ENCODE results near the gene CFAP77. TPM values are rescaled to one million over a fixed set of nuclear protein-coding genes. Genes with fewer than 3 reads are reported as not detected.

Gene CFAP77
- total and polyA plus RNA-seq, 2 of the 4 experiments (the other 2 are of a cell fraction), result not detected

DNA sequence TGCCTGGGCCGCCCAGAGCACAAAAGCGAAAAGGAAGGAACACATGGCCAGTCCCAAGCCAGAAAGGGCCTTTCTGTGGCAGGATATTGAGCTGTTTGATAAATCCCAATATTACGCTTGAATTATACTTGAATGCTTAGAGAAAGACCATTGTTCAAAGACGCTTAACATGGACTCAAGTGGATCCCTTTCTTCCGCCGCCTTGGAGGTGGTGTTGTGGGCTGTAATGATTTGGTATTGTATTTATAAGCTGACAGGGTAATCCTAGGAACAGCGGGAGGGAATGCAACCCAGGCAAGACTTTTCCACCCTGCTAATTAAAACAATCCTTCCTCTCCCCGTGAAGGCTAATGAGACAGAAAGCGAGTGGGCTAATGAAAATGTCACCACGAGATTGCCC, 24.9 kb downstream of the CFAP77 start:
- Histone ChIP-seq H3K4ac (ENCODE audit: low read depth, low read length) (no peak overlapping the region), H4K8ac (ENCODE audit: low read depth in 2 of 2, low read length in 2 of 2) (no peak overlapping the region), H3K23ac (ENCODE audit: low read depth, low read length) (no peak overlapping the region), H2AFZ (replicated peaks; ENCODE audit: low read length, poor library complexity) (no peak overlapping the region), H2BK5ac (ENCODE audit: low read depth, low read length, poor library complexity, severe bottlenecking) (no peak overlapping the region), H3K27me3 (ENCODE audit: control insufficient read depth, insufficient read depth, low read length) (peaks cover 20% of the 10 kb centered on the region), H3K4me2 (ENCODE audit: low read depth, low read length) (no peak overlapping the region), H3K79me1 (ENCODE audit: low read depth in 1 of 2, low read length in 2 of 2) (no peaks in the 10 kb centered on the region), H3K27ac (ENCODE audit: insufficient read depth, low read length) (no peak overlapping the region), H3K4me3 (ENCODE audit: insufficient read depth, low read depth, low read length) (no peak overlapping the region), H3K4me1 (ENCODE audit: control insufficient read depth, insufficient read depth, low read length) (no peaks in the 10 kb centered on the region), H2AK5ac (ENCODE audit: low read depth, low read length) (no peak overlapping the region), H2AK9ac (replicated peaks; ENCODE audit: low read depth, low read length, poor library complexity) (no peak overlapping the region), H3K56ac (ENCODE audit: extremely low read depth, insufficient read depth, low read length) (no peak overlapping the region), H3K9me1 (ENCODE audit: insufficient read depth, low read length) (no peaks in the 10 kb centered on the region), H4K5ac (ENCODE audit: low read depth, low read length) (no peak overlapping the region), H3K14ac (replicated peaks; ENCODE audit: low read depth, low read length) (no peak overlapping the region), H2BK120ac (ENCODE audit: low read depth, low read length) (no peak overlapping the region), H3K9me3 (ENCODE audit: control insufficient read depth, insufficient read depth, low read length) (no peaks in the 10 kb centered on the region), H2BK15ac (ENCODE audit: low read depth, low read length) (no peak overlapping the region), H4K91ac (ENCODE audit: insufficient read depth, low read depth, low read length) (no peak overlapping the region), H3K9ac (ENCODE audit: low read depth, low read length) (no peak overlapping the region), H2BK20ac (ENCODE audit: low read depth, low read length) (no peak overlapping the region), H3K18ac (ENCODE audit: low read depth, low read length) (no peak overlapping the region), H3K36me3 (ENCODE audit: control insufficient read depth, insufficient read depth, low read length) (no peaks in the 10 kb centered on the region), H4K20me1 (ENCODE audit: insufficient read depth, low read length) (no peaks in the 10 kb centered on the region)
- ATAC-seq (ENCODE audit: low read depth) (no peak), DNase-seq (no peak)
- no peak for TF ChIP-seq RAD21 (IDR thresholded peaks at IDR 0.05; ENCODE audit: low read length)
- no peak for TF ChIP-seq BHLHE40 (IDR thresholded peaks at IDR 0.05; ENCODE audit: low read depth, low read length)
- TF ChIP-seq FOS (IDR thresholded peaks at IDR 0.05; ENCODE audit: low read depth, low read length), result no peak
- no peak for TF ChIP-seq SMC3 (IDR thresholded peaks at IDR 0.05; ENCODE audit: low read depth, low read length)
- TF ChIP-seq, protein P1, sequence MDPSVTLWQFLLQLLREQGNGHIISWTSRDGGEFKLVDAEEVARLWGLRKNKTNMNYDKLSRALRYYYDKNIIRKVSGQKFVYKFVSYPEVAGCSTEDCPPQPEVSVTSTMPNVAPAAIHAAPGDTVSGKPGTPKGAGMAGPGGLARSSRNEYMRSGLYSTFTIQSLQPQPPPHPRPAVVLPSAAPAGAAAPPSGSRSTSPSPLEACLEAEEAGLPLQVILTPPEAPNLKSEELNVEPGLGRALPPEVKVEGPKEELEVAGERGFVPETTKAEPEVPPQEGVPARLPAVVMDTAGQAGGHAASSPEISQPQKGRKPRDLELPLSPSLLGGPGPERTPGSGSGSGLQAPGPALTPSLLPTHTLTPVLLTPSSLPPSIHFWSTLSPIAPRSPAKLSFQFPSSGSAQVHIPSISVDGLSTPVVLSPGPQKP (IDR thresholded peaks at IDR 0.05; ENCODE audit: borderline replicate concordance, low read depth, low read length), result no peak
- TF ChIP-seq CHD1 (IDR thresholded peaks at IDR 0.05; ENCODE audit: low read depth, low read length), result no peak
- TF ChIP-seq MAFK (IDR thresholded peaks at IDR 0.05; ENCODE audit: low read depth, low read length), result no peak
- TF ChIP-seq, protein P2, sequence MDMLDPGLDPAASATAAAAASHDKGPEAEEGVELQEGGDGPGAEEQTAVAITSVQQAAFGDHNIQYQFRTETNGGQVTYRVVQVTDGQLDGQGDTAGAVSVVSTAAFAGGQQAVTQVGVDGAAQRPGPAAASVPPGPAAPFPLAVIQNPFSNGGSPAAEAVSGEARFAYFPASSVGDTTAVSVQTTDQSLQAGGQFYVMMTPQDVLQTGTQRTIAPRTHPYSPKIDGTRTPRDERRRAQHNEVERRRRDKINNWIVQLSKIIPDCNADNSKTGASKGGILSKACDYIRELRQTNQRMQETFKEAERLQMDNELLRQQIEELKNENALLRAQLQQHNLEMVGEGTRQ (IDR thresholded peaks at IDR 0.05; ENCODE audit: low read depth, low read length), result no peak
- TF ChIP-seq MAZ (IDR thresholded peaks at IDR 0.05; ENCODE audit: borderline replicate concordance, low read depth, low read length), result no peak
- in situ Hi-C loops (cut with MboI; ENCODE audit: low sequenced_read_pairs), result no loop called here
- dilution Hi-C loops (cut with HindIII; ENCODE audit: low sequenced_read_pairs, unreplicated experiment), result no loop called here
- ChIA-PET POLR2A (ENCODE audit: unreplicated experiment) (no interaction called here), CTCF (no interaction called here)
- 61% methylated on average over 3 of the region's 10 CpGs; no CpG with 5 or more reads in 1 of the 2 experiments for WGBS, 2 experiments (ENCODE audit: extremely low coverage in 2 of 2, insufficient read length in 1 of 2)
- no TSS peak for BruUV-seq (replicated peaks)
- intact Hi-C loops (cut with micrococcal nuclease), result no loop called here
